MM.1S (cell line): Measurements from ENCODE around the gene ALDH1A2.

ENCODE experiments used
- DNase-seq: peaks from one replicate; pipeline ENCODE4 v3.0.0-alpha.2; 2015
- H2AFZ ChIP-seq: fragments of 300-600 bp; sonication (generic); 2 replicates; pipeline ENCODE4 v1.6.0; 2016; ENCODE audit warnings: antibody characterized with exemption, low read length
- H3F3A ChIP-seq: fragments of 300-600 bp; sonication (generic); 2 replicates; pipeline ENCODE4 v1.6.1; 2016; ENCODE audit warnings: mild to moderate bottlenecking, antibody characterized with exemption, low read length, moderate library complexity, mixed read lengths; ENCODE audit not compliant: insufficient read depth
- H3K27ac ChIP-seq: fragments of 300-600 bp; sonication (generic); 2 replicates; pipeline ENCODE4 v1.5.1; 2016; ENCODE audit warnings: mild to moderate bottlenecking, low read length
- H3K27me3 ChIP-seq: fragments of 300-600 bp; sonication (generic); replicated peaks from 2 replicates; pipeline ENCODE4 v1.6.0; 2016; ENCODE audit warnings: low read length; ENCODE audit not compliant: insufficient read depth
- H3K36me3 ChIP-seq: fragments of 300-600 bp; sonication (generic); replicated peaks from 2 replicates; pipeline ENCODE4 v1.6.1; 2016; ENCODE audit warnings: mild to moderate bottlenecking, low read length, mixed read lengths; ENCODE audit not compliant: insufficient read depth
- H3K4me1 ChIP-seq: fragments of 300-600 bp; sonication (generic); 2 replicates; pipeline ENCODE4 v1.6.1; 2016; ENCODE audit warnings: low read length, mixed read lengths
- H3K4me2 ChIP-seq: fragments of 300-600 bp; sonication (generic); 2 replicates; pipeline ENCODE4 v1.6.0; 2016; ENCODE audit warnings: low read depth, low read length
- H3K4me3 ChIP-seq: fragments of 300-600 bp; sonication (generic); 2 replicates; pipeline ENCODE4 v1.5.1; 2016; ENCODE audit warnings: low read length, mixed read lengths
- H3K79me2 ChIP-seq: fragments of 300-600 bp; sonication (generic); 2 replicates; pipeline ENCODE4 v1.6.1; 2016; ENCODE audit warnings: mixed run types, low read length, mixed read lengths
- H3K9ac ChIP-seq: fragments of 300-600 bp; sonication (generic); 2 replicates; pipeline ENCODE4 v1.6.1; 2016; ENCODE audit warnings: low read length, mixed read lengths
- H3K9me2 ChIP-seq: fragments of 300-600 bp; sonication (generic); replicated peaks from 2 replicates; pipeline ENCODE4 v1.6.1; 2016; ENCODE audit warnings: mild to moderate bottlenecking, low read length, mixed read lengths; ENCODE audit not compliant: insufficient read depth
- H3K9me3 ChIP-seq: fragments of 300-600 bp; sonication (generic); replicated peaks from 2 replicates; pipeline ENCODE4 v1.6.1; 2016; ENCODE audit warnings: mild to moderate bottlenecking, low read length, mixed read lengths; ENCODE audit not compliant: insufficient read depth
- H4K20me1 ChIP-seq: fragments of 300-600 bp; sonication (generic); 2 replicates; pipeline ENCODE4 v1.6.1; 2016; ENCODE audit warnings: mild to moderate bottlenecking, low read length, moderate library complexity, mixed read lengths; ENCODE audit not compliant: insufficient read depth
- CTCF ChIP-seq: fragments of 300-600 bp; sonication (generic); IDR thresholded peaks from 2 replicates; pipeline ENCODE4 v1.5.1; 2016; ENCODE audit warnings: antibody characterized with exemption, low read length, mixed read lengths
- EZH2 ChIP-seq: fragments of 300-600 bp; sonication (generic); optimal IDR thresholded peaks from 2 replicates; pipeline ENCODE3; 2017; ENCODE audit warnings: low read depth, mild to moderate bottlenecking, antibody characterized with exemption, low read length, mixed read lengths
- EZH2phosphoT487 ChIP-seq: fragments of 300-600 bp; sonication (generic); IDR thresholded peaks from 2 replicates; pipeline ENCODE4 v1.6.1; 2018; ENCODE audit warnings: antibody characterized with exemption, low read length

The ALDH1A2 gene

GRCh38 chr15:58026051-58026450 is 39.5 kb downstream of the ALDH1A2 start:
- H3K79me2 ChIP-seq, result no peaks in the 10 kb centered on the region
- TF ChIP-seq EZH2phosphoT487 (no peak), CTCF (no peak), EZH2 (no peak)
- H3K27me3 ChIP-seq, result no peaks in the 10 kb centered on the region
- DNase-seq, result no peak
- H2AFZ ChIP-seq, result no peak overlapping the region
- no peaks in the 10 kb centered on the region for H3K9me3 ChIP-seq
- no peak overlapping the region for H3K27ac ChIP-seq
- no peak overlapping the region for H3K9ac ChIP-seq
- H3K36me3 ChIP-seq, result no peaks in the 10 kb centered on the region
- no peak overlapping the region for H3K4me3 ChIP-seq
- H3K9me2 ChIP-seq, result no peaks in the 10 kb centered on the region
- H3F3A ChIP-seq, result no peaks in the 10 kb centered on the region
- no peaks in the 10 kb centered on the region for H3K4me1 ChIP-seq
- H3K4me2 ChIP-seq, result no peak overlapping the region
- H4K20me1 ChIP-seq, result no peaks in the 10 kb centered on the region

- Histone ChIP-seq H3K9me2 (no peaks in the 10 kb centered on the region), H3K36me3 (no peaks in the 10 kb centered on the region), H3K79me2 (no peaks in the 10 kb centered on the region), H3K4me3 (no peak overlapping the region), H2AFZ (no peak overlapping the region), H3F3A (no peaks in the 10 kb centered on the region), H3K27ac (no peak overlapping the region), H3K9ac (no peak overlapping the region), H4K20me1 (no peaks in the 10 kb centered on the region), H3K4me1 (no peaks in the 10 kb centered on the region), H3K27me3 (no peaks in the 10 kb centered on the region), H3K4me2 (no peak overlapping the region), H3K9me3 (no peaks in the 10 kb centered on the region)
- no peak for DNase-seq
- no peak for TF ChIP-seq EZH2phosphoT487
- TF ChIP-seq CTCF, result no peak
- TF ChIP-seq EZH2, result no peak
Observed at GRCh38 chr15:58021332-58022230, 43.9 kb downstream of the ALDH1A2 start.

GRCh38 chr15:58019503-58020376 is 45.8 kb downstream of the ALDH1A2 start:
- no peak overlapping the region for H3K27ac ChIP-seq
- H2AFZ ChIP-seq, result no peak overlapping the region
- no peaks in the 10 kb centered on the region for H3K4me1 ChIP-seq

More at GRCh38 chr15:58019503-58020376, 45.8 kb downstream of the ALDH1A2 start:
- H3K9me2 ChIP-seq, result no peaks in the 10 kb centered on the region
- H3F3A ChIP-seq, result no peaks in the 10 kb centered on the region
- no peaks in the 10 kb centered on the region for H3K79me2 ChIP-seq
- no peak overlapping the region for H3K4me2 ChIP-seq
- H3K4me3 ChIP-seq, result no peak overlapping the region
- no peak for DNase-seq
- H3K27me3 ChIP-seq, result no peaks in the 10 kb centered on the region
- no peaks in the 10 kb centered on the region for H3K9me3 ChIP-seq
- H3K36me3 ChIP-seq, result no peaks in the 10 kb centered on the region
- TF ChIP-seq EZH2, result no peak
- no peaks in the 10 kb centered on the region for H4K20me1 ChIP-seq
- no peak overlapping the region for H3K9ac ChIP-seq
